Melanocyte of skin (primary cell): ENCODE data around the gene TMED3. TPM values are rescaled to one million over a fixed set of nuclear protein-coding genes. Genes with fewer than 3 reads are reported as not detected.

Experiments used
- total RNA-seq, 2 donors: library from RNA; depleted of rRNA; stranded (reverse); fragments of >200 nt; gene quantifications; 2 replicates each; pipeline ENCODE4 v1.2.3, GENCODE V29; 2012

The TMED3 gene
- 100 to 1,000 TPM in 1 of 2 donors, 10 to 100 TPM in 1; 78.1 to 123 TPM for total RNA-seq

GRCh38 chr15:79310985-79311900 is at the start of gene TMED3:
Gene TMED3, plus strand, starts transcription at chr15:79311112. Its CDS starts 138 bp downstream, at chr15:79311250.

GRCh38 chr15:79282371-79283251 is 28.3 kb upstream of the TMED3 start, which contains the start of gene ANKRD34C:
Gene ANKRD34C, plus strand, starts transcription at chr15:79282722. Its CDS starts 10,563 bp downstream, at chr15:79293285.

Other genes with a start within 250 kb of the TMED3 start
- gene RASGRF1, start 220.3 kb upstream of the TMED3 start, total RNA-seq = 1 to 10 TPM in 1 of 2 donors, under 1 TPM in 1; 0.34 to 3.7 TPM
- not detected for gene ANKRD34C, start 28.4 kb upstream of the TMED3 start, total RNA-seq
- 1 to 10 TPM in 1 of 2 donors, under 1 TPM in 1; 1.00 to 1.7 TPM for gene MINAR1, start 121.2 kb downstream of the TMED3 start, total RNA-seq